Body of pancreas (tissue), 4 donors: ENCODE measurements around the gene ZNF563. TPM values are rescaled to one million over a fixed set of nuclear protein-coding genes. Genes with fewer than 3 reads are reported as not detected.
"Not testable (repeated sequence)": the region's sequence is repeated elsewhere in the genome, so short reads cannot be mapped to it uniquely, and the experiment has no call there.

Experiments used
- ATAC-seq: fragments of 150-250 bp; one replicate; pipeline ENCODE4 v1.9.1; 2016
- DNase-seq, 4 donors: peaks; one replicate each; pipeline ENCODE4 v3.0.0-alpha.2; 2019
- H3K27ac ChIP-seq, 4 donors: fragments of 200-600 bp; sonication (generic); 1 replicate in 3 of 4; 2 replicates in 1 of 4; pipeline versions ENCODE4 v1.5.1 to v1.6.1; 2016 to 2019; ENCODE audit warnings: mild to moderate bottlenecking in 1 of 4, mixed read lengths in 1 of 4, moderate library complexity in 1 of 4
- H3K27me3 ChIP-seq, 2 donors: fragments of 200-600 bp; sonication (generic); one replicate each; pipeline ENCODE4 v1.6.0; 2016; ENCODE audit warnings: mild to moderate bottlenecking in 1 of 2
- H3K36me3 ChIP-seq, 2 donors: fragments of 200-600 bp; sonication (generic); replicated peaks in 1 of 2; 2 replicates each; pipeline ENCODE4 v1.5.1; 2016; ENCODE audit warnings: low read depth in 2 of 2; ENCODE audit not compliant: insufficient read depth in 1 of 2
- H3K4me1 ChIP-seq: fragments of 200-600 bp; sonication (generic); one replicate; pipeline ENCODE4 v1.6.0; 2016
- H3K4me3 ChIP-seq, 2 donors: fragments of 200-600 bp; sonication (generic); 1 replicate in 1 of 2; 2 replicates in 1 of 2; pipeline ENCODE4 v1.5.1; 2016 to 2019
- H3K9me3 ChIP-seq, 3 donors: fragments of 200-600 bp; sonication (generic); 1 replicate in 2 of 3; 2 replicates in 1 of 3; pipeline ENCODE4 v1.5.1; 2016
- POLR2A ChIP-seq, 3 donors: fragments of 450-650 bp; IDR thresholded peaks; one replicate each; pipeline ENCODE4 v1.6.1; 2016; ENCODE audit warnings: antibody characterized with exemption in 3 of 3, mild to moderate bottlenecking in 2 of 3
- WGBS, 2 donors: methylation state at CpG; one replicate each; pipeline ENCODE4 v1.1.5; 2017; 5-methylcytosine and 5-hydroxymethylcytosine counted together
- intact Hi-C: fragments of 100-400 bp; cut with DNase I; formaldehyde crosslinking; loops from one replicate; pipeline ENCODE4 v1.15.1; 2023
- total RNA-seq, 2 donors: library from RNA; depleted of rRNA; stranded (reverse); fragments of >200 nt; gene quantifications; one replicate each; pipeline ENCODE4 v1.1.0, GENCODE V29; 2016
- TF ChIP-seq, protein P1 (sequence below), 7 experiments: fragments of 450-650 bp in 4 of 7; fragments of 200-600 bp in 3 of 7; sonication (generic) in 3 of 7; IDR thresholded peaks; one replicate each; pipeline ENCODE4 v1.5.1; 2016 to 2019; ENCODE audit warnings: antibody characterized with exemption in 7 of 7

The ZNF563 gene
- total RNA-seq, 2 donors from 2014 or later: 0.99 to 6.0 TPM

DNA sequence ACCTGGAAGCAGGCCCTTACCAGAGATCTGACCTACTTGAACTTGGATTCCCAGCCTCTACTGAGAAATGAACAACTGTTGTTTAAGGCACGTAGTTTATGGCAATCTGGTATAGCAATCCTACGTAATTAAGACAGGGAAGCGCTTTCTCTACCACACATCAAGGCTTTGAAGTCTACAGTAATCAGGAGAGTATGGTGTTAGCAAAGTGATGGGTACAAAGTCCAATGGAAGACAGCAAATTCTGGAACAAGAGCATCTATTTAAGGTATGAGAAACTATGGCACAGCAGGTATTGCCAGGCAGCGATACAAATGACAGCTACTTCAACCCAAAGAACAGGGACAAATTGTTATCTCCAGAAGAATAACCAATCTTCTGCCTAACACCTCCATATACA lies 3.1 kb downstream of the ZNF563 start:
- peaks cover 29% of the 10 kb centered on the region for H3K4me1 ChIP-seq
- H3K36me3 ChIP-seq: no peaks in the 10 kb centered on the region
- WGBS, 2 donors: 81 to 93% methylated on average over 4 of the region's 4 CpGs
- no peak for DNase-seq
- no peak for TF ChIP-seq POLR2A (IDR thresholded peaks at IDR 0.05)
- TF ChIP-seq, protein P1, sequence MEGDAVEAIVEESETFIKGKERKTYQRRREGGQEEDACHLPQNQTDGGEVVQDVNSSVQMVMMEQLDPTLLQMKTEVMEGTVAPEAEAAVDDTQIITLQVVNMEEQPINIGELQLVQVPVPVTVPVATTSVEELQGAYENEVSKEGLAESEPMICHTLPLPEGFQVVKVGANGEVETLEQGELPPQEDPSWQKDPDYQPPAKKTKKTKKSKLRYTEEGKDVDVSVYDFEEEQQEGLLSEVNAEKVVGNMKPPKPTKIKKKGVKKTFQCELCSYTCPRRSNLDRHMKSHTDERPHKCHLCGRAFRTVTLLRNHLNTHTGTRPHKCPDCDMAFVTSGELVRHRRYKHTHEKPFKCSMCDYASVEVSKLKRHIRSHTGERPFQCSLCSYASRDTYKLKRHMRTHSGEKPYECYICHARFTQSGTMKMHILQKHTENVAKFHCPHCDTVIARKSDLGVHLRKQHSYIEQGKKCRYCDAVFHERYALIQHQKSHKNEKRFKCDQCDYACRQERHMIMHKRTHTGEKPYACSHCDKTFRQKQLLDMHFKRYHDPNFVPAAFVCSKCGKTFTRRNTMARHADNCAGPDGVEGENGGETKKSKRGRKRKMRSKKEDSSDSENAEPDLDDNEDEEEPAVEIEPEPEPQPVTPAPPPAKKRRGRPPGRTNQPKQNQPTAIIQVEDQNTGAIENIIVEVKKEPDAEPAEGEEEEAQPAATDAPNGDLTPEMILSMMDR (IDR thresholded peaks at IDR 0.05): no peak
- no peak overlapping the region for H3K27ac ChIP-seq
- no peak for ATAC-seq
- H3K9me3 ChIP-seq: no peaks in the 10 kb centered on the region
- H3K27me3 ChIP-seq: no peaks in the 10 kb centered on the region
- intact Hi-C loops: no loop called here
- H3K4me3 ChIP-seq: no peak overlapping the region

DNA sequence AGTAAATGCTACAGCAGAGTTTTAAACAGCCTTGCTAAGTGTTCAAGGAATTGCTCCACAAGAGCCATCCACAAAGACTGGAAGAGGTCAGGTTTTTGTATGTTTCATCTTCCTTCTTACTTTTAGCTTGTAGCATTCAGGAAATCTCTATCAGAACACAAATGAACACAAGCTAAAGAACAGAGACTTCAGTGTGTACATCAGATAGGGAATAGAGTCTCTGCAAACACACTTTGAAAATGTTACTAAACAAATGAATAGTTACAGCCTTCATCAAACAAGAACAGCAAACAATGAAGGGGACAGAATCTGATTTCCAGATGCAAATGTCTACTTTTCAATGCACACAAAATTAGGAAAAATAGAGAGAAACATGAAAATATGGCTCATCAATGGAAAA lies 7.7 kb downstream of the ZNF563 start:
- Histone ChIP-seq H3K36me3 (peaks cover 0 to 1% of the 10 kb centered on the region in 2 donors), H3K9me3 (no peaks in the 10 kb centered on the region), H3K27me3 (no peaks in the 10 kb centered on the region), H3K4me1 (peaks cover 3% of the 10 kb centered on the region), H3K27ac (no peak overlapping the region), H3K4me3 (no peak overlapping the region)
- ATAC-seq (no peak), DNase-seq (no peak)
- intact Hi-C loops: no loop called here
- TF ChIP-seq, protein P1 (IDR thresholded peaks at IDR 0.05): no peak
- no peak for TF ChIP-seq POLR2A (IDR thresholded peaks at IDR 0.05)

DNA sequence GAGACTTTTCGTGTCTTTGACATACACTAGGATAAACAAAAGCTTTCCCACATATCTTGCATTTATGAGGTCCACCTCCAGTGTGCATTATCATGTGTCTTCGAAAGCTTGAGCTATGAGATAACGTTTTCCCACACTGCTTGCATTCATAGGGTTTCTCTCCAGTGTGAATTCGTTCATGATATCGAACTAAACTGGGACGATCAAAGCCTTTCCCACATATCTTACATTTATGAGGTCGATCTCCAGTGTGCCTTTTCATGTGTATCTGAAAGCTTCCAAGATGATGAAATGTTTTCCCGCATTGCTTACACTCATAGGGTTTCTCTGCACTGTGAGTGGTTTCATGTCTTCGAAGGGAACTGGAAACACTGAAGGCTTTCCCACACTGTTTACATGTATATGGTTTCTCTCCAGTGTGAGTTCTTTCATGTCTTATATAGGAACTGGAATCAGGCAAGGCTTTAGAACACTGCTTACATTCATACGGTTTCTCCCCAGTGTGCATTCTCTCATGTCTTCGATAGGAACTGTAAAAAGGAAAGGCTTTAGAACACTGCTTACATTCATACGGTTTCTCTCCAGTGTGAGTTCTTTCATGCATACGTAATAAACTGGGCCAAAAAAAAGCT lies 14.5 kb downstream of the ZNF563 start:
- H3K36me3 ChIP-seq: peaks cover 0 to 13% of the 10 kb centered on the region in 2 donors
- H3K27ac ChIP-seq: no peak overlapping the region
- peaks cover 6% of the 10 kb centered on the region for H3K4me1 ChIP-seq
- intact Hi-C loops: no loop called here
- TF ChIP-seq, protein P1 (IDR thresholded peaks at IDR 0.05): no peak
- no peak for TF ChIP-seq POLR2A (IDR thresholded peaks at IDR 0.05)
- ATAC-seq (no peak), DNase-seq (no peak)
- no peaks in the 10 kb centered on the region for H3K9me3 ChIP-seq
- no peak overlapping the region for H3K4me3 ChIP-seq
- 92 to 96% methylated on average over 13 of the region's 13 CpGs for WGBS, 2 donors
- H3K27me3 ChIP-seq: no peaks in the 10 kb centered on the region

DNA sequence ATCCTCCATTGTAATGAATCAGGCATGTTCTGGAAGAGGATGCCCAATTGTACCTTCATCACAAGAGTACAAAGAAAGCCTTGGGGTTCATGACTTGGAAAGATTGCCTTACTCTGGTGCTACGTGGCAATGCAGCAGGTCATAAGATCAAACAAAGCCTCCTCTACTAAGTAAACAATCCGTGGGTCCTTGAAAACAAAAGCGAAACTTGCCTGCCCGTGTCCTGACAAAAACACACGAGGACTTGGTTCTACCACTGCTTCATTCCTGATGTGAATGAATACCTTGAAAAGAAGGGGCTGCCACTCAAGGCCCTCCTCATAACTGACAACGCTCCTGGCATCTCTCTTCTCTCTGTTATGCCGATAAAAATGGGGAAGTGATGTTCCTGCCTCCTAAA lies 18.9 kb downstream of the ZNF563 start:
- peaks cover 0 to 10% of the 10 kb centered on the region in 2 donors for H3K36me3 ChIP-seq
- H3K4me3 ChIP-seq: no peak overlapping the region
- H3K4me1 ChIP-seq: peaks cover 6% of the 10 kb centered on the region
- H3K9me3 ChIP-seq: no peaks in the 10 kb centered on the region
- H3K27me3 ChIP-seq: no peaks in the 10 kb centered on the region
- peak in 3 of 4 donors; percentile 23 to 54 (median 38) for DNase-seq
- intact Hi-C loops: no loop called here
- peak; percentile 72 for ATAC-seq
- TF ChIP-seq, protein P1 (IDR thresholded peaks at IDR 0.05): no peak
- no peak for TF ChIP-seq POLR2A (IDR thresholded peaks at IDR 0.05)
- 39 to 43% methylated on average over 7 of the region's 7 CpGs for WGBS, 2 donors
- H3K27ac ChIP-seq: peak overlapping the region in 2 of 4 donors; percentile 42 to 60

DNA sequence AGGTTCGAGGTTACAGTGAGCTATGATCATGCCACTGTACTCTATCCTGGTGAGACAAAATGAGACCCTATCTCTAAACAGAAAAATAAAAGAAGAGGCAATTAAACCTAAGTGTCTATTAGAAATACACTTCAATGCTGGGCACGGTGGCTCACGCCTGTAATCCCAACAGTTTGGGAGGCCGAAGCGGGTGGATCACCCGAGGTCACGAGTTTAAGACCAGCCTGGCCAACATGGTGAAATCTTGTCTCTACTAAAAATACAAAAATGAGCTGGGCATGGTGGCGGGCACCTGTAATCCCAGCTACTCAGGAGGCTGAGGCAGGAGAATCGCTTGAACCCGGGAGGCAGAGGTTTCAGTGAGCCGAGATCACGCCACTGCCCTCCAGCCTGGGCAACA lies 24.5 kb downstream of the ZNF563 start:
- 93 to 96% methylated on average over 12 of the region's 12 CpGs for WGBS, 2 donors
- DNase-seq, H3K4me3 ChIP-seq, H3K4me1 ChIP-seq, intact Hi-C loops, ATAC-seq, H3K36me3 ChIP-seq, H3K27me3 ChIP-seq, H3K27ac ChIP-seq, H3K9me3 ChIP-seq: not testable (repeated sequence)
